Hematopoietic multipotent progenitor cell (in vitro differentiated cells): ENCODE data around the gene JKAMP. TPM values are rescaled to one million over a fixed set of nuclear protein-coding genes. Genes with fewer than 3 reads are reported as not detected.
A peak's percentile ranks its signal among the peaks of the same experiment; 100 is the strongest.
"Not testable (repeated sequence)": the region's sequence is repeated elsewhere in the genome, so short reads cannot be mapped to it uniquely, and the experiment has no call there.

Experiments used
- DNase-seq, 3 donors: peaks; one replicate each; pipeline ENCODE4 v3.0.0-alpha.2; 2011 to 2015; ENCODE audit warnings: low read depth in 2 of 3, low spot score in 2 of 3
- total RNA-seq: library from RNA; depleted of rRNA; stranded (reverse); fragments of >200 nt; gene quantifications from one replicate; pipeline ENCODE4 v1.2.3, GENCODE V29; 2012

The JKAMP gene
- total RNA-seq: 56.8 TPM

- peak; percentile 83 to 99 (median 97) for DNase-seq
Observed at GRCh38 chr14:59483819-59484638, at the start of gene JKAMP, which contains the start of gene L3HYPDH. Gene JKAMP (plus strand): TSS chr14:59484517. CDS start chr14:59484590, 73 bp downstream. Gene L3HYPDH (minus strand): TSS chr14:59484408. CDS start chr14:59484316, 92 bp downstream.

- no peak for DNase-seq
Observed at GRCh38 chr14:59435101-59435500, 49.2 kb upstream of the JKAMP start.

- DNase-seq: peak in 1 of 3 donors; percentile 22
Observed at GRCh38 chr14:59435987-59436386, 48.3 kb upstream of the JKAMP start.

GRCh38 chr14:59438195-59438647 is 46.1 kb upstream of the JKAMP start:
- no peak for DNase-seq

- DNase-seq: no peak
Observed at GRCh38 chr14:59439256-59439965, 44.9 kb upstream of the JKAMP start.

- DNase-seq: not testable (repeated sequence)
Observed at GRCh38 chr14:59448673-59449072, 35.6 kb upstream of the JKAMP start.

- no peak for DNase-seq
Observed at GRCh38 chr14:59450716-59451115, 33.6 kb upstream of the JKAMP start.

- no peak for DNase-seq
Observed at GRCh38 chr14:59451849-59452248, 32.5 kb upstream of the JKAMP start.

GRCh38 chr14:59454139-59454538 is 30.2 kb upstream of the JKAMP start:
- DNase-seq: no peak

- DNase-seq: no peak
Observed at GRCh38 chr14:59455411-59455810, 28.9 kb upstream of the JKAMP start.

- DNase-seq: no peak
Observed at GRCh38 chr14:59458486-59458885, 25.8 kb upstream of the JKAMP start.

- no peak for DNase-seq
Observed at GRCh38 chr14:59460378-59460777, 23.9 kb upstream of the JKAMP start.

- DNase-seq: no peak
Observed at GRCh38 chr14:59461891-59462290, 22.4 kb upstream of the JKAMP start.

GRCh38 chr14:59463787-59464485 is 20.4 kb upstream of the JKAMP start:
- peak in 1 of 3 donors; percentile 9 for DNase-seq

- peak; percentile 33 to 71 (median 66) for DNase-seq
Observed at GRCh38 chr14:59464486-59465315, 19.6 kb upstream of the JKAMP start.

- DNase-seq: peak in 2 of 3 donors; percentile 34 to 58
Observed at GRCh38 chr14:59465316-59466135, 18.8 kb upstream of the JKAMP start, which contains the start of gene GPR135. Gene GPR135 (minus strand): TSS chr14:59465380. CDS start chr14:59465226, 154 bp downstream.

- DNase-seq: no peak
Observed at GRCh38 chr14:59474172-59474571, 10.1 kb upstream of the JKAMP start.

GRCh38 chr14:59475709-59476108 is 8.6 kb upstream of the JKAMP start:
- DNase-seq: no peak

- DNase-seq: no peak
Observed at GRCh38 chr14:59478540-59478939, 5.8 kb upstream of the JKAMP start.
